HG02885 (cell line): ENCODE measurements around the gene GABRD.
"Not testable (repeated sequence)": the region's sequence is repeated elsewhere in the genome, so short reads cannot be mapped to it uniquely, and the experiment has no call there.

Experiments used
- ATAC-seq: cut with Tn5 transposase; IDR thresholded peaks from one replicate; pipeline ENCODE4 v1.9.1; 2021; ENCODE audit warnings: mild to moderate bottlenecking; ENCODE audit not compliant: unreplicated experiment, poor library complexity

GABRD gene, protein sequence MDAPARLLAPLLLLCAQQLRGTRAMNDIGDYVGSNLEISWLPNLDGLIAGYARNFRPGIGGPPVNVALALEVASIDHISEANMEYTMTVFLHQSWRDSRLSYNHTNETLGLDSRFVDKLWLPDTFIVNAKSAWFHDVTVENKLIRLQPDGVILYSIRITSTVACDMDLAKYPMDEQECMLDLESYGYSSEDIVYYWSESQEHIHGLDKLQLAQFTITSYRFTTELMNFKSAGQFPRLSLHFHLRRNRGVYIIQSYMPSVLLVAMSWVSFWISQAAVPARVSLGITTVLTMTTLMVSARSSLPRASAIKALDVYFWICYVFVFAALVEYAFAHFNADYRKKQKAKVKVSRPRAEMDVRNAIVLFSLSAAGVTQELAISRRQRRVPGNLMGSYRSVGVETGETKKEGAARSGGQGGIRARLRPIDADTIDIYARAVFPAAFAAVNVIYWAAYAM

DNA sequence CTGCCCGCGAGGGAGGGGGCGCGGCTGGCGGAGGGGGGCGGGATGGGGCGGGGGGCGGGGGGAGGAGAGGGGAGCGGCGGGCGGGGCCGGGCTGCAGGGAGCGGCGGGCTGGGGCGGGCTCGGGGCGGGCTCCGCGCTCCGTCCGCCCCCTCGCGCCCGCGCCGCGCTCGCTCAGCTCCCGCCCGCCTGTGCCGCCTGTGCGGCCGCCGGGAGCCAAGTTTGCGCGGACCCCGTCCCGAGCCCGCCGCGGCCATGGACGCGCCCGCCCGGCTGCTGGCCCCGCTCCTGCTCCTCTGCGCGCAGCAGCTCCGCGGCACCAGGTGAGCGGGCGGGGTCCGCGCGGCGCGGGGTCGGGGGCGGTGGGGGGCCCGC lies at the start of gene GABRD:
Gene GABRD, plus strand, starts transcription at position 174 of the 372 bp plus-strand sequence. Its CDS starts 79 bp downstream, at position 253.
- ATAC-seq, result no peak

DNA sequence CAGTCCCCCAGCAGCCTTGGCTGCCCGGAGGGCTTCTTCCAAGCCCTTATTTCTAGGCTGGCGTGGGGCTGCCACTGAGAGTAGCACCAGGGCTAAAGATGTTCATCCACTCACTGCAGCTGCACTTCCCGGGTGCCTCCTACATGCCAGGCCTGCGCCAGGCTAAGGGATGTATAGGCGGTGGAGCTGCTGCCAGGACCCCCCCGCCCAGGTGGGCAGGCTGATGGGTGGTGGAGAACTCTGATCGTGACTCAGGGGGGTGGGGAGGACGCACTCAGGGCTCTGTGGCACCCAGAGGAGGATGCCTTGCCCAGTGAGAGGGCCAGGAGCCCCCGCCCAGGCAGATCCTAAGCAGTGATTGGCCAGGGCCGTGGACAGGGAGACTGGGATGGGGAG lies 49.6 kb upstream of the GABRD start:
- no peak for ATAC-seq

DNA sequence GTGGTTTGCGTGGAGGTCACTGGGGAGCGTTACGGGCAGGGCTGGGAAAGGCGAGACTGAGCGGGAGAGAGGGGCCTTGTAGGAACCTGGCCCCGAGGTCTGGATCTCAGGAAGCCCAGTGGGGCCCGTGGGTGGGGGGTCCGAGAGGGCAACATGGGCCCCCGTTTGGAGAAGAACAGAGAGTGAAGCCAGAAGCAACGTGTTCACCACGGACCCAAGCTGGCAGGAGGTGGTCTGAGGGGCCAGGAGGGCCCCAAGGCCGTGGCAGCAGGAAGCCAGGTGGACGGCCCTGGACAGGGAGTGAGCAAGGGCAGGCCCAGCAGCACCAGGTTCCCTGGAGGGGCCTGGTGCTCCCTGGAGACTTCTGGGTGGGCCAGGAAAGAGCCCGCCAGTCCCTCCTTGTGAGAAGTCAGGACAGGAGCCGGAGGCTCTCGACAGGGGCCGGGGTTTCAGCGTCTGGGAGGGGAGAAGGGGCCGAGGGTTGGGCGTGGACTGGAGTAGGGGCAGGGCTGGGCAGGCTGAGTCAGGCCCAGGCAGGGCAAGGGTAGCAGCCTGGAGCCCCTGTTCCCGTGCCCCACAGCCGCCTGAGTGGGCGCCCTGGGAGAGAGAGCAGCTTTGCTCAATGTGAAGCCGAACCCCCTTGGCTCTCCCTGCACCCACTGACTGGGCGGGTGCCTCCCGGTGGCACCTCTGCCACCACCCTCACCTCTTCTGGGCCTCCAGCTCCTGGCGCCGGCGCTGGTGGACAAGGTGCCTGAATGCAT lies 49.0 kb upstream of the GABRD start:
- ATAC-seq, result no peak

DNA sequence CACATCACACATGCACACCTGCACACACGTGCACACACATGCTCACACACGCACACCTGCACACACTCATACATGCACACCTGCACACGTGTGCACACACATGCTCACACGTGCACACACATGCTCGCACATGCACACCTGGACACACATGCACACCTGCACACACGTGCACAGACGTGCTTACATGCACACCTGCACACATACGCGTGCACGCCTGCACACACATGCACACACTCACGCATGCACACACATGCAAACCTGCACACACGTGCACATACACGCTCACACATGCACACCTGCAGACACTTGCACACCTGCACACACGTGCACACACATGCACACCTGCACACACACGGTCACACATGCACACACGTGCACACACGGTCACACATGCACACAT lies 48.1 kb upstream of the GABRD start:
- no peak for ATAC-seq

DNA sequence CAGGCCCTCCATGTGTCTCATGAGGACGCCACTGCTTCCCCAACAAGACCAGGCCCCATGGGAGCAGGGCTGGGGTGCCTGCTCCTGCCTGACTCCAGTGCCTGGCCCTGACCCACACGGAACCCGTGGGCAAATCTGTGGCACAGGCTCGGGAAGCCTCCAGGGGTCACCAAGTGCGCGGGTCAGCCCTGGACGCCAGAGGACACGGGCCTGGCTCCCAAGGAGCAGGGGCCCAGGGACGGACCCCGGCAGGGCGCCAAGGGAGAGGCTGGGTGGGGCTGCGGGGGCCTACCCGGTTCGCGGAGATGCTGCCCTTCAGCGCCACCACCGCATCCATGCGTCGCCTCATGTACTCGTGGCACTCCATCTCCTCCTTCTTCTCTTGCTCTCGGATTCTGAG lies 47.5 kb upstream of the GABRD start:
- no peak for ATAC-seq

DNA sequence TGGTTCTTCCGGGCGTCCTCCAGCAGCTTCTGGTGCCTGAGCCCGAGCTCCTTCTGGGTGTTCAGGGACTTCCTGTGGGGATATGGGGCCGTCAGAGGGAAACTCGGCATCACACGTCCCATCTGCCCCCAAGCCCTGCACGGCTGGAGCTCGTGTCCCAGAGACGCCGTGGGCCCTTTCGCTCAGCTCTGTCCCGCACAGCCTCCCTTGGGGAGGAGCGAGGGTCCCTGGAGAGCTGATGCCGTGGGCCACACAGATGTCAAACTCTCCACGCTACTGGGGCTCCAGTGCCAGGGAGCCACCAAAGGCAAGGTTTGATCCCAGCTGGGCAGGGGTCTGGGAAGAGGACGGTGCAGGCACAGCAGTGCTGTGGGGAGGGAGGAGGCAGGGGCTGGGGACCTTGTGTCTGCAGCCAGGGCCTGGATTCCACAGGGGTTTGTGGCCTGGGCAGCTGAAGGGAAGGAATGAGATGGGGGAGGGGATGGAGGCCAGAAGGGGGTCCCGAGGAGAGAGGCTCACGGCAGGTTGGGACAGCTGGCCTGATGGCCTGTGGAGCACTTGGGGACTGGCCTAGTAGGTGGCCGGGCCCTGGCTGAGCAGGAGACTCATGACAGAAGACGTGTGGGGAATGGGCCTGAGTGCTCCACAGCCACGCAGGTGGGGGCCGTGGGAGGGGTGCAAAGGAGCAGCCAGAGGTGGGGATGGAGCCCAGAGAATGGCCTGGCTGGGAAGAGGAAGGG lies 46.0 kb upstream of the GABRD start:
- ATAC-seq, result no peak

DNA sequence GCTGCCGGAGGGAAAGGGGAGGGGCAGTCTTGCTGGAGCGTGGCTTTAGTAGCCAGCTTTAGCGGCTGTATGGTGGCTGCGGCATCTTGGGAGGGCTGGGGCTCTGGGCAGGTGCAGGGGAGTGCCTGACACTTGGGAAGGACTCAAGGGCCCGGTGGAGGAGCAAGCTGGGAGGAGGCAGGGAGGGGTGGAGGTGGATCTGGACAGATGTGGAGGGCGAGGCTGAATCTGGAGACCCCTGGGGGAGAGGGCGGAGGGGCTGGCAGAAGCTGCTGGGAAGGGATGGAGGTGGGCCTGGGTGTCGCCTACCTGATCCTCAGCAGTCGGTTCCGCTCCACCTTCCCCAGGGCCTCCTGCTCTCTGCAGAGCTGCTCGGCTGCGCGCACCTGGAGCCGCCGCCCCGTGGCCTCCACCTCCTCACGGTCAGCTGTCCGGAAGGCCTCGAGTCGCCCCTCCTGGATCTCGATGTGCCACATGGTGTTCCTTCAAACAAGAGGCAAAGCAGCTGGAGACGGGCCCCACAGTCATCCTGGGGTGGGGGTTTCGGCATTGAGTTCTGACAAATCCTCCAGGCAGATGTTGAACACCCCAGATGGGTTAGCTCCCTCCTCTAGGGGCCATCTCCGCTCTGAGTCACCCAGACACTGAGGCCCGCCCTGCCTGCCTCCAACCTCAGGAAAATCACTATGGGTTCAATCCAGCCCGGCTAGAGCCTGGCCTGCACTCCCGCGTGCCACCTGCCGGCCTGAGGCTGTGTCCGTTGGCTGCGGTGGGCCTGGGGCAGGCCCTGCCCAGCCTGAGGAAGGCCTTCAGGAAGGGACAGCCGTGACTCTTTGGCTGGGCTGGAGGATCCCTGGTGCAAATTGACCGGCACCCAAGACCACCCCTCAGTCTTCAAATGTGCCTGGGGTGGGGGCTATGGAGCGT lies 45.2 kb upstream of the GABRD start:
- no peak for ATAC-seq

DNA sequence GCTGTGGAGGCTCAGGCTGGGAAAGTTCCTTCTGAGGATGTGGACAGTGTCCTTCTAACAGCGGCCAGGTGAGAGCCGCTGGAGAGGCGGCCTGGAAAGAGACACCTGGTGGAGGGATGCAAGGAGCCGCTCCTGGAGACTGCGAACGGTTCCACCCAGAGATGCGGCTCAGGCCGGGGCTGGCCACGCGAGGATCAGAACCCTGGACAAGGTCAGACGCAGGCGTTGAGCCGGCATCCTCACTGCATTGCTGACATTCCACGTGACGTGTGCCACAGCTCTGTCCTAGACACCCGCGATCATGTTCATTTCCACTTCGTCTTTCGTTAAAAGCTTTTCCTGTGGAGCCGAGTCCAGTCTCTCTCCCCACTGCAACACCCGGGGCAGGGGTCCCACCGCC lies 44.3 kb upstream of the GABRD start:
- ATAC-seq, result no peak

DNA sequence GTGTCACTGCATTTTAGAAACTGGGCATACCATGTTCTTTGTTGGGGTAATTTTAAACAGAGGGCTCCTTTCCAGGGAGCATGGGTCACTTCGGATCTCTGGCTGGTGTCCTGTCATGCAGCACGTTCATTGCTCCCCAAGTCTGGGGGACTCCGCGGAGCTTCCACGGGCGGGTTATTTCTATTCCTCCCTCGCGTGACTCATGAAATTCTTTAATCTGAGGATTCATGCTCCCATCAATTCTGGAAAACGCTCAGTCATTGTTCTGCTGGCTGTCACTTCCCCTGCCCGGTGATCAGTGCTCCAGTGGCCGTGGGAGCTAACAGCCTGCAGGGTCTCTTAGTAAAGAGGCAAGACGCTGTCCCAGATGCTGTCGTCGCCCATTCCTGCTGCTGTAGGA lies 43.6 kb upstream of the GABRD start:
- ATAC-seq, result no peak

DNA sequence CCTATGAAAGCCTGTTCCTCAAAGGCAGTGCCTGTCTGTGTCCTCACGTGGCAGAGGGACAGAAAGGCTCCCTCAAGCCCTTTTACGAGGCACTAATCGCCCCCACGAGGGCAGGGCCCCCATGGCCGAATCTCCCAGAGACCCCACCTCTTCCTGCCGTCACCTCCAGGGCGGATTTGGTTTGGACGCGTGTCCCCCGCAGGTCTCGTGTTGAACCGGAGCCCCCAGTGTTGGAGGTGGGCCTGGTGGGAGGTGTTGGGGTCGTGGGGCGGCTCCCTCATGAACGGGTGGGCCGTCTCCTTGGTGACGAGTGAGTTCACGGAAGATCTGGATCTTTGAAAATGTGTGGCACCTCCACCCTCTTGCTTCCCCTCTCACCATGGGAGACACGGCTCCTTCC lies 43.1 kb upstream of the GABRD start:
- ATAC-seq, result no peak

DNA sequence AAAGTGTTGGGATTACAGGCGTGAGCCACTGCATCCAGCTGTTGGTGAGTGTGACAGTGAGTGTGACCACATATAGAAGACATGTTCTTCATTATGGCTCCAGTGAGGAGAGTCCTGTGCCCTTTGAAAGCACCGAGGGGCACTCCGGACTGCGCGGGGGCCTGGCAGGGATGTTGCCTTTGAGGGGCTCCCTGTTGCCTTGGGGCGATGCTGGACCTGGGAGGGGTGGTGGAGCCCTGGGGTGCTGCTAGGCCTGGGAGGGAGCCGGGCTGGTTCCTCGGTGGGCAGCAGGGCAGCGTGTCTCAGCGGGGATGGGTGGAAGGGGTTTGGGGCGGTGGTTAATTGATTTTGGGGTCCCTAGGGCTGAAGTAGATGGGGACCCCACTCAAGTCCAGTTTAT lies 41.0 kb upstream of the GABRD start:
- ATAC-seq, result no peak

DNA sequence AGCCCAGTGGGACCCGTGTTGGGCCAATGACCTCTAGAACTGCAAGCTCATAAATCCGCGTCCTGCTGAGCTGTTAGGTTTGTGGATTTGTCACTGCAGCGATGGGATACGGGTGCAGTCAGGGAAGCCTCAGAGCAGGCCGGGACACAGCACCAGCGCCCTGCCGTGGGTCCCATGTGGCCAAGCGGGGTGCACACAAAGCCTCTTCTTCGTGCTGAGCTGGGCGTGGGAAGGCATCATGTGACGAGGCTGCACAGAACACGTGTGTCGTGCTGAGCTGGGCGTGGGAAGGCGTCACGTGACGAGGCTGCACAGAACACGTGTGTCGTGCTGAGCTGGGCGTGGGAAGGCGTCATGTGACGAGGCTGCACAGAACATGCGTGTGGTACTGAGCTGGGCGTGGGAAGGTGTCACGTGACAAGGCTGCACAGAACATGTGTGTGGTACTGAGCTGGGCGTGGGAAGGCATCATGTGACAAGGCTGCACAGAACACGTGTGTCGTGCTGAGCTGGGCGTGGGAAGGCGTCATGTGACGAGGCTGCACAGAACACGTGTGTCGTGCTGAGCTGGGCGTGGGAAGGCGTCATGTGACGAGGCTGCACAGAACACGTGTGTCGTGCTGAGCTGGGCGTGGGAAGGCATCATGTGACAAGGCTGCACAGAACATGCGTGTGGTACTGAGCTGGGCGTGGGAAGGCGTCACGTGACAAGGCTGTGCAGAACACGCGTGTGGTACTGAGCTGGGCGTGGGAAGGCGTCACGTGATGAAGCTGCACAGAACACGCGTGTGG lies 40.3 kb upstream of the GABRD start:
- not testable (repeated sequence) for ATAC-seq

DNA sequence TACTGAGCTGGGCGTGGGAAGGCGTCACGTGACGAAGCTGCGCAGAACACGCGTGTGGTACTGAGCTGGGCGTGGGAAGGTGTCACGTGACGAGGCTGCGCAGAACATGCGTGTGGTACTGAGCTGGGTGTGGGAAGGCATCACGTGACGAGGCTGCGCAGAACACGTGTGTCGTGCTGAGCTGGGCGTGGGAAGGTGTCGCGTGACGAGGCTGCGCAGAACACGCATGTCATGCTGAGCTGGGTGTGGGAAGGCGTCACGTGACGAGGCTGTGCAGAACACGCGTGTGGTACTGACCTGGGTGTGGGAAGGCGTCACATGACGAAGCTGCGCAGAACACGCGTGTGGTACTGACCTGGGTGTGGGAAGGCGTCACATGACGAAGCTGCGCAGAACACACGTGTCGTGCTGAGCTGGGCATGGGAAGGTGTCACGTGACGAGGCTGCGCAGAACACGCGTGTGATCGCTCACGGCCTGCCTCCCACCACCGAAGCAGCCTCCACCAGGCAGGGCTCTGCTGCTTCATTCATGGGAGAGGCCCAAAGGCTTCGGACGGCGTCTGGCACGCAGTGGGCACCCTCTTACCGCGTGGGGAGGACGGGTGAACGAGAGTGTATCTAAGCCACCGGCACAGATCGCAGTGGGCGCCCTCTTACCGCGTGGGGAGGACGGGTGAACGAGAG lies 39.5 kb upstream of the GABRD start:
- ATAC-seq, result no peak

DNA sequence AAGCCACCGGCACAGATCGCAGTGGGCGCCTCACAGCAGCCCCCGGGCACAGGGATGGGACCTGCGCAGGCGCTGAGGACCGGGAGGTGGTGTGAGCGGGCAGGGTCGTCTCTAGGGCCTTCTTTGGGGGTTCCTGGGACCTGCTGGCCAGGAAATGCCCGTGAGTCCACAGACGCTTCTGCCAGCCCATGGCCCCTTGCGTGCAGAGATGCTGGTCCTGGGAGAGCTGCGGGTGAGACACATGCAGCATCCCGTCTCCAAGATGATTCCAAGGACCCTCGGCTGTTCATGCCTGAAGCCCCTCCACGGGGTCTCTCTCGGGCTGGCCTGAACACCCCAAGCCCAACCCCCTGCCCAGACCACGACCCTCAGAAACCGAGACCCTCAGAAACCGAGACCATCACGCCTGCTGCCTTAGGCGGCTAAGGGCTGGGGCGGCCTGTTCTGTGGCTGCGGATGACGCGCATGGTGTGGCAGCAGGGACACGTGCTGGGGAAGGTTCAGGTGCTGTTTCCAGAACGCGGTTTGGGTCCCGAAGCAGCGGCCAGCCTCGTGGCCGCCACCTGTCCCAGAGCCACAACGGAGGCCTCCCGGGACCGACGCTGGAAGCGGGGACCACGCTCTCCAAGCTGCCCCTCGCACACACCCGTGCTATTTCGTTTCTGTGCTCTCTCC lies 38.5 kb upstream of the GABRD start:
- no peak for ATAC-seq

DNA sequence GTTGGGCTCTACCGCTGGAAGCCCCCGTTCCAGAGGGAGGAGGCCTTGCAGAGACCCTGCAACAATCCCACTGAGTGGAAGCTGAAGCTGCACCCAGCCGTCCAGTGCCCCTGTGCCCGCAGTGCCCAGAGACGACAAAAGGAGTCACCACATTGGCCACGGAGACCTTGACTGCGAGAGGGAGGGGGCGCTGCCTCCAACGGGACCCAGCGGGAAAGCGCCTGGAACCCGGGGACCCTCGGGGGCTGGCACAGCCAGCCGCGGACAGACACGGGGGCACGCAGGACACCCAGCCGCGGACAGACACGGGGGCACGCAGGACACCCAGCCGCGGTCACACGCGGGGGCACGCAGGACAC lies 38.0 kb upstream of the GABRD start:
- ATAC-seq, result no peak

DNA sequence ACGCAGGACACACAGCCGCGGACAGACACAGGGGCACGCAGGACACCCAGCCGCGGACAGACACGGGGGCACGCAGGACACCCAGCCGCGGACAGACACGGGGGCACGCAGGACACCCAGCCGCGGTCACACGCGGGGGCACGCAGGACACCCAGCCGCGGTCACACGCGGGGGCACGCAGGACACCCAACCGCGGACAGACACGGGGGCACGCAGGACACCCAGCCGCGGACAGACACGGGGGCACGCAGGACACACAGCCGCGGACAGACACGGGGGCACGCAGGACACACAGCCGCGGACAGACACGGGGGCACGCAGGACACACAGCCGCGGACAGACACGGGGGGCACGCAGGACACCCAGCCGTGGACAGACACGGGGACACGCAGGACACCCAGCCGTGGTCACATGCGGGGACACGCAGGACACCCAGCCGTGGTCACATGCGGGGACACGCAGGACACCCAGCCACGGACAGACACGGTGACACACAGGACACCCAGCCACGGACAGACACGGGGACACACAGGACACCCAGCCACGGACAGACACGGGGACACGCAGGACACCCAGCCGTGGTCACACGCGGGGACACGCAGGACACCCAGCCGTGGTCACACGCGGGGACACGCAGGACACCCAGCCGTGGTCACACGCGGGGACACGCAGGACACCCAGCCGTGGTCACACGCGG lies 37.4 kb upstream of the GABRD start:
- not testable (repeated sequence) for ATAC-seq

DNA sequence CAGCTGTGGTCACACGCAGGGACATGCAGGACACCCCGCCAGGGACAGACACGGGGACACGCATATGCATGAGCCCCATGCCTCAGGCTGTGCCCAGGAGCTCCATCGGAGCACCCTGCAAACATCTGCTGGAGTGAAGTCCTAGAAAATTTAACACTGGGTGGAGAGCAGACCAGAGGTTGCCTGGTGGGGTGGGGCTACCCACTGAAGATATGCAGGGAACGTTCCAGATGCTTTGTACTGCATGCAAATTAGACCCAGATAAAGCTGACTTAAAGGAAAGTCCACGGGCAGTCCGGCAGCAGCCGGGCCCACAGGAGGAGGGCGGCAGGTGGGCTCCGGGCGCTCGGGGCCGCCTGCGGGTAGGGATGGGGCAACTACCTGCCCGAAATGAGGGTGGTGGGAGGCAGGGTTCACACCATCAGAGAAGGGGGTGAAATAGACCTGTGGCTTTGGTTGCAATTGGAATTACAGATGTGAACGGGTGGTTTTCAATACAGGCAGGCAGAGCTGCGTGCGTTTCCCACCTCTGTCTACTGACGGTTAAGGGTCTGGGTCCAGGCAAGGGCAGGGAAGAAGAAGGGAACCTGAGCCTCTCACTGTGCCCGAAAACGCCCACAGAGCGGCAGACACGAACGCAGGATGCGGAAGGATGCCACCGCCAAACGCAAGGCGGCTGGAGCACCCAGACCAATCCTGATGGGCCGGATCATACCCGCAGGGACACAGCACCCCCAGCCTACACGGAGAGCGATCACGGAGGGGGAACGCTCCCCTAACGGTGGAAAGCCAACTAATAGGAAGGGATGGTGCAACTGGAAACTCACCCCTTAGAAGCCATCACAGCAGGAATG lies 36.5 kb upstream of the GABRD start:
- ATAC-seq, result no peak
